Measurements from ENCODE around the gene SLC27A1.

- TF ChIP-seq TAF1 (conservative IDR thresholded peaks at IDR 0.05) (no peak), YY1 (IDR thresholded peaks at IDR 0.05) (no peak), MAX (IDR thresholded peaks at IDR 0.05) (no peak), CTCF (IDR thresholded peaks at IDR 0.05; ENCODE audit: low read depth, low read length, missing input control) (no peak), RAD21 (IDR thresholded peaks at IDR 0.05) (no peak)
Measured at GRCh38 chr19:17466487-17466850, 3.9 kb upstream of the SLC27A1 start.

All from liver (tissue), 3 donors.